HEK293T (cell line): ENCODE measurements around the gene SOX4.
A peak's percentile ranks its signal among the peaks of the same experiment; 100 is the strongest.

Source experiments
- CTCF ChIA-PET: fragments of 350-600 bp; formaldehyde crosslinking; extraction: SDS; loops from one replicate; lab custom pipeline; 2021; ENCODE audit warnings: antibody characterized with exemption, inconsistent platforms; lab: Yijun Ruan, JAX
- POLR2A ChIA-PET: fragments of 350-600 bp; formaldehyde crosslinking; extraction: SDS; loops from one replicate; lab custom pipeline; 2020; ENCODE audit warnings: antibody characterized with exemption, inconsistent platforms; lab: Yijun Ruan, JAX
- DNase-seq: peaks from one replicate; pipeline ENCODE4 v3.0.0; 2012; ENCODE audit warnings: mixed read lengths; ENCODE audit errors: extremely low spot score
- ARNT ChIP-seq: fragments of 450-650 bp; IDR thresholded peaks from 2 replicates; pipeline ENCODE4 v1.6.1; 2017; ENCODE audit warnings: mild to moderate bottlenecking
- BHLHE40 ChIP-seq: fragments of 450-650 bp; IDR thresholded peaks from 2 replicates; pipeline ENCODE4 v1.6.1; 2016; ENCODE audit warnings: mild to moderate bottlenecking, moderate library complexity, borderline replicate concordance
- CTBP1 ChIP-seq: fragments of 450-650 bp; IDR thresholded peaks from 2 replicates; pipeline ENCODE4 v1.6.1; 2016; ENCODE audit warnings: borderline replicate concordance
- ELF4 ChIP-seq: fragments of 450-650 bp; IDR thresholded peaks from 2 replicates; pipeline ENCODE4 v1.6.1; 2017; ENCODE audit warnings: antibody characterized with exemption
- FOXK2 ChIP-seq: fragments of 450-650 bp; IDR thresholded peaks from 2 replicates; pipeline ENCODE4 v1.6.1; 2016; ENCODE audit warnings: mild to moderate bottlenecking
- FOXM1 ChIP-seq: fragments of 450-650 bp; IDR thresholded peaks from 2 replicates; pipeline ENCODE4 v1.6.1; 2017; ENCODE audit warnings: mild to moderate bottlenecking, borderline replicate concordance
- HDGF ChIP-seq: fragments of 450-650 bp; IDR thresholded peaks from 2 replicates; pipeline ENCODE4 v1.6.1; 2017; ENCODE audit warnings: antibody characterized with exemption, borderline replicate concordance
- L3MBTL2 ChIP-seq: fragments of 450-650 bp; conservative IDR thresholded peaks from 2 replicates; pipeline ENCODE4 v1.6.1; 2016; ENCODE audit warnings: mild to moderate bottlenecking
- NFRKB ChIP-seq: fragments of 450-650 bp; IDR thresholded peaks from 2 replicates; pipeline ENCODE4 v1.6.1; 2016; ENCODE audit warnings: mild to moderate bottlenecking, moderate library complexity
- PKNOX1 ChIP-seq: fragments of 450-650 bp; IDR thresholded peaks from 2 replicates; pipeline ENCODE4 v1.6.1; 2016
- SP1 ChIP-seq: fragments of 450-650 bp; IDR thresholded peaks from 2 replicates; pipeline ENCODE4 v1.6.1; 2017
- SUZ12 ChIP-seq: fragments of 450-650 bp; IDR thresholded peaks from 2 replicates; pipeline ENCODE4 v1.6.1; 2016; ENCODE audit warnings: mild to moderate bottlenecking
- TARDBP ChIP-seq: fragments of 450-650 bp; IDR thresholded peaks from 2 replicates; pipeline ENCODE4 v1.6.1; 2016
- ZNF384 ChIP-seq: fragments of 450-650 bp; IDR thresholded peaks from 2 replicates; pipeline ENCODE4 v1.6.1; 2016

The SOX4 gene

GRCh38 chr6:21596145-21596948 lies 2.8 kb downstream of the SOX4 start:
- POLR2A ChIA-PET = interaction anchor here (0.6 to 4.6 kb wide), 4 partner anchors 8 to 321 kb away, joined by 3 to 38 read pairs (median 6); no protein-coding TSS in a partner anchor
- CTCF ChIA-PET = no interaction called here
- TF ChIP-seq PKNOX1 (no peak), ZNF384 (no peak), FOXM1 (no peak), ELF4 (no peak), SUZ12 (no peak), L3MBTL2 (no peak), BHLHE40 (no peak), CTBP1 (no peak), SP1 (no peak), TARDBP (no peak)
- peak; percentile 16 for DNase-seq

- POLR2A ChIA-PET = interaction anchor here (1.5 to 4.6 kb wide), 4 partner anchors 9 to 155 kb away, joined by 4 to 38 read pairs (median 8); no protein-coding TSS in a partner anchor
- no peak for TF ChIP-seq FOXM1
- no peak for TF ChIP-seq L3MBTL2
- no peak for TF ChIP-seq HDGF
- TF ChIP-seq PKNOX1 = 0 out of 2 replicates have a peak, but pooled peaks have one; percentile 12
- TF ChIP-seq ARNT = no peak
- no peak for TF ChIP-seq ELF4
- TF ChIP-seq ZNF384 = peak; percentile 90
- TF ChIP-seq NFRKB = no peak
- peak; percentile 25; the same call in 1 of the 2 replicates for TF ChIP-seq TARDBP
- TF ChIP-seq SP1 = no peak
- no peak for TF ChIP-seq CTBP1
- no peak for TF ChIP-seq SUZ12
- no peak for TF ChIP-seq FOXK2
- CTCF ChIA-PET = no interaction called here
Observed at GRCh38 chr6:21596949-21597682, 3.6 kb downstream of the SOX4 start.

GRCh38 chr6:21597801-21598673 lies 4.5 kb downstream of the SOX4 start:
- POLR2A ChIA-PET = interaction anchor here (1.1 to 2.1 kb wide), 6 partner anchors 9 to 156 kb away, joined by 3 to 9 read pairs (median 4); no protein-coding TSS in a partner anchor
- CTCF ChIA-PET = no interaction called here
- no peak for DNase-seq
- TF ChIP-seq PKNOX1 (peak; percentile 83), ZNF384 (no peak)

More at GRCh38 chr6:21596949-21597682, 3.6 kb downstream of the SOX4 start:
- no peak for DNase-seq

- CTCF ChIA-PET = no interaction called here
- POLR2A ChIA-PET = interaction anchor here (1.1 to 1.7 kb wide), 6 partner anchors 9 to 155 kb away, joined by 3 to 6 read pairs (median 4); no protein-coding TSS in a partner anchor
- TF ChIP-seq NFRKB (no peak), ZNF384 (no peak), FOXM1 (no peak)
- DNase-seq = no peak
Observed at GRCh38 chr6:21598674-21599023, 5.1 kb downstream of the SOX4 start.

- CTCF ChIA-PET = interaction anchor here (1.0 kb wide), 1 partner anchor 10 kb away, joined by 3 read pairs; no protein-coding TSS in a partner anchor
- POLR2A ChIA-PET = interaction anchor here (0.7 to 1.7 kb wide), 7 partner anchors 10 to 228 kb away, joined by 3 to 6 read pairs (median 3); no protein-coding TSS in a partner anchor
- no peak for DNase-seq
- TF ChIP-seq L3MBTL2 (no peak), ARNT (no peak), HDGF (no peak), BHLHE40 (no peak), PKNOX1 (no peak), SUZ12 (no peak), FOXK2 (no peak)
Observed at GRCh38 chr6:21599051-21599696, 5.6 kb downstream of the SOX4 start.
